Activated T-cell treated with anti-CD3 and anti-CD28 coated beads, Interleukin-2, amount 50 U/mL, for 72 hours (primary cell): ENCODE measurements around the gene SLC24A1. TPM values are rescaled to one million over a fixed set of nuclear protein-coding genes. Genes with fewer than 3 reads are reported as not detected.

Source experiments
- ATAC-seq, 2 donors: fragments of 150-1000 bp; cut with Tn5 transposase; replicated peaks in 1 of 2; 2 replicates each; pipeline ENCODE4 v1.10.0; 2021; ENCODE audit warnings: moderate library complexity in 2 of 2, mild to moderate bottlenecking in 1 of 2
- DNase-seq, 2 donors: peaks; one replicate each; pipeline ENCODE4 v3.0.0; 2021 to 2022; ENCODE audit warnings: mixed read lengths in 1 of 2
- H3K27ac Mint-ChIP-seq: one replicate; pipeline ENCODE4 v1.8.0; 2022; ENCODE audit warnings: mild to moderate bottlenecking, moderate library complexity, mixed read lengths
- H3K27me3 Mint-ChIP-seq: one replicate; pipeline ENCODE4 v1.8.0; 2022; ENCODE audit warnings: low read depth, mixed read lengths
- H3K36me3 Mint-ChIP-seq, 2 donors: one replicate each; pipeline ENCODE4 v1.8.0; 2022; ENCODE audit warnings: mixed read lengths in 2 of 2, mild to moderate bottlenecking in 1 of 2; ENCODE audit not compliant: insufficient read depth in 2 of 2
- H3K4me1 Mint-ChIP-seq: one replicate; pipeline ENCODE4 v1.8.0; 2022; ENCODE audit warnings: low read depth, mixed read lengths
- H3K4me3 Mint-ChIP-seq, 2 donors: one replicate each; pipeline ENCODE4 v1.8.0; 2022; ENCODE audit warnings: mild to moderate bottlenecking in 2 of 2, mixed read lengths in 2 of 2, moderate library complexity in 2 of 2
- H3K9me3 Mint-ChIP-seq, 2 donors: one replicate each; pipeline ENCODE4 v1.8.0; 2022; ENCODE audit warnings: mixed read lengths in 2 of 2
- total RNA-seq, 2 donors: library from RNA; stranded (reverse); gene quantifications; one replicate each; pipeline ENCODE4 v1.2.3, GENCODE V29; 2022

Gene SLC24A1
- total RNA-seq = 10 to 100 TPM in 1 of 2 donors, 1 to 10 TPM in 1; 7.7 to 12.9 TPM

- no peak for ATAC-seq
- H3K27ac Mint-ChIP-seq = no peak within 1 kb of the TSS
- no peaks in the 10 kb centered on the region for H3K27me3 Mint-ChIP-seq
- no peak within 1 kb of the TSS for H3K4me3 Mint-ChIP-seq
- no peaks in the 10 kb centered on the region for H3K9me3 Mint-ChIP-seq
- H3K4me1 Mint-ChIP-seq = no peaks in the 10 kb centered on the region
- peaks cover 0 to 4% of the 10 kb centered on the region in 2 donors for H3K36me3 Mint-ChIP-seq
- DNase-seq = no peak
These were observed at the start of gene SLC24A1 for GRCh38 chr15:65621638-65622037. TSS of gene SLC24A1 (plus strand) at chr15:65621938. CDS start at chr15:65624081, 2,143 bp downstream.

GRCh38 chr15:65571971-65572370, 49.8 kb upstream of the SLC24A1 start:
- peaks cover 4 to 9% of the 10 kb centered on the region in 2 donors for H3K36me3 Mint-ChIP-seq
- H3K4me3 Mint-ChIP-seq = no peak overlapping the region
- DNase-seq (no peak), ATAC-seq (no peak)
- H3K9me3 Mint-ChIP-seq = no peaks in the 10 kb centered on the region
- no peaks in the 10 kb centered on the region for H3K27me3 Mint-ChIP-seq
- no peaks in the 10 kb centered on the region for H3K4me1 Mint-ChIP-seq
- no peak overlapping the region for H3K27ac Mint-ChIP-seq

DNA sequence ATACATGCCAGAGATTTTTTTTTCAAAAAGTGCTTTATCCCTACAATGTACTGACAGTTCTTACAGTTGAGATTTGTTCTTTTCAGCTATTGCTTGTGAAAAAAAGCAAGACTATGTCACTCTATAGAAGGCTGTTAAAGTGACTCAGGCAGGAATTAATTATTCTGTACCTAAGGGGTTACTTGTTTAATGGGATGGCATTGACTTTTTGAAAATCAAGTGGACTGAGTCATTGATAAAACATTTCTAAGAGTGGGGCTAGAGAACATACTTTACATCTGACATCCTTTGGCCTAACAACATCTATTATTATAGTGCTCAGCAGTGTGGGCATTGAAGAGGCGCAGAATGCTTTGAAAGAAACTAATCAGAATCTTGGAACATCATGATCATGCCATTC, 45.1 kb upstream of the SLC24A1 start:
- DNase-seq (no peak), ATAC-seq (no peak)
- Mint-ChIP-seq H3K4me3 (no peak overlapping the region), H3K27ac (no peak overlapping the region), H3K36me3 (peaks cover 6 to 17% of the 10 kb centered on the region in 2 donors), H3K9me3 (no peaks in the 10 kb centered on the region), H3K27me3 (no peaks in the 10 kb centered on the region), H3K4me1 (no peaks in the 10 kb centered on the region)

- H3K36me3 Mint-ChIP-seq = peaks cover 6 to 24% of the 10 kb centered on the region in 2 donors
- H3K27me3 Mint-ChIP-seq = no peaks in the 10 kb centered on the region
- no peaks in the 10 kb centered on the region for H3K9me3 Mint-ChIP-seq
- no peak for ATAC-seq
- no peak overlapping the region for H3K4me3 Mint-ChIP-seq
- H3K27ac Mint-ChIP-seq = peak overlapping the region; percentile 20
- H3K4me1 Mint-ChIP-seq = no peaks in the 10 kb centered on the region
- no peak for DNase-seq
These were observed 44.4 kb upstream of the SLC24A1 start for GRCh38 chr15:65577129-65577996.

- H3K4me3 Mint-ChIP-seq = no peak overlapping the region
- no peaks in the 10 kb centered on the region for H3K27me3 Mint-ChIP-seq
- peaks cover 8 to 29% of the 10 kb centered on the region in 2 donors for H3K36me3 Mint-ChIP-seq
- H3K4me1 Mint-ChIP-seq = peaks cover 9% of the 10 kb centered on the region
- DNase-seq = no peak
- H3K27ac Mint-ChIP-seq = no peak overlapping the region
- no peaks in the 10 kb centered on the region for H3K9me3 Mint-ChIP-seq
- no peak for ATAC-seq
These were observed 42.6 kb upstream of the SLC24A1 start for GRCh38 chr15:65578904-65579728.

DNA sequence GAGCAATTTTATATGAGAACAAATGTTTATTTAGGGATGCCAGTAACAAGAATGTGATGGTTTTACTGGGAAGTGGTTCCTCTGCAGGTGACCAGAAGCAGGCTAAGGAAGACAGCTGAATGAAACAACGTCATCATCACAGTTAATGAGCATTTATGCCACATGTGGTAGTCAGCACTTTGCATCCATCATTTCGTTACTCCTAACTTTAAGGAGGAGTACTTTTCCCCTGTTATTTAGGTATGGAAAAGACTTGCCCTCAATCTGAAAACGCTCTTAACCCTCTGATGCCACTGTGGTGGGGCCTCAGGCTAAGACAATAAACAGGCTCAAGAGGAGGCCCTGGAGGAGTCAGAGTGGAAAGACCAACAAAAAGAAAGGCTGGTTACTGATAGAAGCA, 42.0 kb upstream of the SLC24A1 start:
- Mint-ChIP-seq H3K4me3 (no peak overlapping the region), H3K27me3 (no peaks in the 10 kb centered on the region), H3K27ac (no peak overlapping the region), H3K4me1 (peaks cover 15% of the 10 kb centered on the region), H3K9me3 (no peaks in the 10 kb centered on the region), H3K36me3 (peaks cover 8 to 29% of the 10 kb centered on the region in 2 donors)
- DNase-seq = no peak
- no peak for ATAC-seq

GRCh38 chr15:65580287-65580686, 41.5 kb upstream of the SLC24A1 start:
- no peak overlapping the region for H3K27ac Mint-ChIP-seq
- H3K27me3 Mint-ChIP-seq = no peaks in the 10 kb centered on the region
- DNase-seq = no peak
- H3K36me3 Mint-ChIP-seq = peaks cover 8 to 29% of the 10 kb centered on the region in 2 donors
- no peaks in the 10 kb centered on the region for H3K9me3 Mint-ChIP-seq
- no peak for ATAC-seq
- H3K4me3 Mint-ChIP-seq = no peak overlapping the region
- peaks cover 15% of the 10 kb centered on the region for H3K4me1 Mint-ChIP-seq

DNA sequence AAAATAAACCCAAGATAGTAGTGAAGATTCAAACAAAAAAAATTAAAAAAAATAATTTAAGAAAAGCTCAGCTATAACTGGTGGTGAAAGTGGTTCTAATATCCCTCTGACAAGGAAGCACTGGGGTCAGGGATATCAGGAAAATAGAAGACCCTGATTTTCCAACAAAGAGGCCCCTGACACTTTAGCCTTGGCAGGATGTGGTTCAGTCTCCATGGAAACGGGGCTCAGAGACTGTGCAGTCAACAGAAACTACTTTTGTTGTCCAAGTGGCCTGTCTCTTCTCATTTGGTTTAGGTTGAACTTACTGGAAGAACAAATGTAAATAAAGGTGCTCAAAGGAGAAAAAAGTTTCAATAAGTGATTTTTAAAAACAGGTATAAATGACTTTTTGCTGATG, 38.0 kb upstream of the SLC24A1 start:
- peak; percentile 45 to 46 for DNase-seq
- H3K36me3 Mint-ChIP-seq = peaks cover 6 to 23% of the 10 kb centered on the region in 2 donors

DNA sequence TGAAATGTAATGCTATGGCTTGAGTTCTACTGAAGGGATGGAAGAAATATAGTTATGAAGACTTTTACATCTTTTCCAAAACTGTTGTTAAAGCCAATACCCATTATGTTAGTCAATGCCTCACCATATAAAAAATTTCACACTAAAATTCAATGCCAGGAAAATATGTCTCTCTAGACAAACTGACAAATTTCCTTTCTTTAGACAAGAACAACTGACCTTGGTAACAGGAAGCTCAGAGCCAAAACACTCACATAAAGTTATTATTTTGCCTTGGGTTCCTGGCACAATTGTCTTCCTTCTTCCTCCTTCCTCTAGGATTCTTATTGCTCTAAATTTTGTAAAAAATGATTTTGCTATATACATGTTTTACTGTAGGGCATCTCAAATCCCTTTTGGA, 37.5 kb upstream of the SLC24A1 start:
- Mint-ChIP-seq H3K27ac (peak overlapping the region; percentile 93), H3K4me1 (peaks cover 15% of the 10 kb centered on the region), H3K36me3 (peaks cover 6 to 20% of the 10 kb centered on the region in 2 donors), H3K4me3 (peak overlapping the region; percentile 32 to 52), H3K27me3 (no peaks in the 10 kb centered on the region), H3K9me3 (no peaks in the 10 kb centered on the region)
- DNase-seq = no peak
- ATAC-seq = no peak

More for the DNA sequence above, 38.0 kb upstream of the SLC24A1 start:
- ATAC-seq = peak; percentile 70 to 86
- Mint-ChIP-seq H3K27me3 (no peaks in the 10 kb centered on the region), H3K9me3 (no peaks in the 10 kb centered on the region), H3K4me1 (peaks cover 15% of the 10 kb centered on the region), H3K4me3 (peak overlapping the region; percentile 32 to 52), H3K27ac (peak overlapping the region; percentile 93)

GRCh38 chr15:65587094-65587493, 34.6 kb upstream of the SLC24A1 start:
- Mint-ChIP-seq H3K36me3 (peaks cover 8 to 29% of the 10 kb centered on the region in 2 donors), H3K4me1 (peaks cover 15% of the 10 kb centered on the region), H3K27ac (no peak overlapping the region), H3K9me3 (no peaks in the 10 kb centered on the region), H3K27me3 (no peaks in the 10 kb centered on the region), H3K4me3 (no peak overlapping the region)
- ATAC-seq = no peak
- DNase-seq = no peak

DNA sequence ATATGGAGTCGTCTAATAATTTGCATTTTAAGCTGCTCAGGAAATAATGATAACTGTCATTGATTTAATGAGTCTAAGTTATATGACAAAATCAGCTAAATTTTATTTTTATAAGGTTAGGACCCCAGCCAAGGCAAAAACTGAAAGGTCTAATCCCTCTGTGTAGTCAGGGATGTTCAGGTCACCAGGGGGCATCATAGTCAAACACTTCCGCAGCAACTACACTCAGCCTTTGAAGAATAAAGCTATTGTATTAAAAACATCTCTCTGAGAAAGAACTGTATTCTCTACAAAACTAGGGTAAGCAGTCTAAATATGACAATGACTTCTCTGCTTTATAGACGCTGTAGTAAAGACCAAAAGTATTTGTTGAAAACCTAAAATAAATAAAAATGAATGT, 25.8 kb upstream of the SLC24A1 start:
- no peaks in the 10 kb centered on the region for H3K27me3 Mint-ChIP-seq
- DNase-seq (no peak), ATAC-seq (no peak)
- no peak overlapping the region for H3K27ac Mint-ChIP-seq
- no peaks in the 10 kb centered on the region for H3K4me1 Mint-ChIP-seq
- H3K36me3 Mint-ChIP-seq = peaks cover 2 to 28% of the 10 kb centered on the region in 2 donors
- H3K4me3 Mint-ChIP-seq = no peak overlapping the region
- no peaks in the 10 kb centered on the region for H3K9me3 Mint-ChIP-seq

DNA sequence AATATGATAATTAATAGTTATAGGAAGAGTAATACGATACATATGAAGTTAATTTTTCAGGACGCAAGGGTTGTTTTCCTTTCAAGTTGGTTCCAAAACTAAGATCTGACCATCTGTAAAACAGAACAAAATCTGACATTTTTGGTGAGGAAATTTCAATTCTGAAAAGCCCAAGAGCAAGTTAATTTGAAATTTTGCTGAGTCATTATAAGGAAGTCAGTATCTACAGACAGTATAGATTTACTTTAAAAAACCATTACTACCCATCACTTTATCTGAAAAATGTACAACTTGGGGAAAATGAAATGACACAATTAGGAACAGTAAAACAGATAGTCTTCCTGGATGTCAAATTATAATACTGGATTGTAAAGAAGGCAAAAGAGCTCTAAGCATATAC, 23.3 kb upstream of the SLC24A1 start:
- no peak for ATAC-seq
- Mint-ChIP-seq H3K9me3 (no peaks in the 10 kb centered on the region), H3K4me3 (no peak overlapping the region), H3K4me1 (no peaks in the 10 kb centered on the region), H3K36me3 (peaks cover 1 to 20% of the 10 kb centered on the region in 2 donors), H3K27me3 (no peaks in the 10 kb centered on the region), H3K27ac (peak overlapping the region; percentile 18)
- DNase-seq = no peak

GRCh38 chr15:65599677-65600076, 22.1 kb upstream of the SLC24A1 start:
- H3K27me3 Mint-ChIP-seq = no peaks in the 10 kb centered on the region

More at GRCh38 chr15:65599677-65600076, 22.1 kb upstream of the SLC24A1 start:
- no peak overlapping the region for H3K27ac Mint-ChIP-seq
- no peak overlapping the region for H3K4me3 Mint-ChIP-seq
- no peaks in the 10 kb centered on the region for H3K4me1 Mint-ChIP-seq
- no peak for ATAC-seq
- no peaks in the 10 kb centered on the region for H3K9me3 Mint-ChIP-seq
- no peak for DNase-seq
- peaks cover 1 to 17% of the 10 kb centered on the region in 2 donors for H3K36me3 Mint-ChIP-seq
